ENCODE measurements around the gene APOBR.
"Not testable (repeated sequence)": the region's sequence is repeated elsewhere in the genome, so short reads cannot be mapped to it uniquely, and the experiment has no call there.

GRCh38 chr16:28527100-28527785 is 32.8 kb downstream of the APOBR start:
- TF ChIP-seq, protein P1, sequence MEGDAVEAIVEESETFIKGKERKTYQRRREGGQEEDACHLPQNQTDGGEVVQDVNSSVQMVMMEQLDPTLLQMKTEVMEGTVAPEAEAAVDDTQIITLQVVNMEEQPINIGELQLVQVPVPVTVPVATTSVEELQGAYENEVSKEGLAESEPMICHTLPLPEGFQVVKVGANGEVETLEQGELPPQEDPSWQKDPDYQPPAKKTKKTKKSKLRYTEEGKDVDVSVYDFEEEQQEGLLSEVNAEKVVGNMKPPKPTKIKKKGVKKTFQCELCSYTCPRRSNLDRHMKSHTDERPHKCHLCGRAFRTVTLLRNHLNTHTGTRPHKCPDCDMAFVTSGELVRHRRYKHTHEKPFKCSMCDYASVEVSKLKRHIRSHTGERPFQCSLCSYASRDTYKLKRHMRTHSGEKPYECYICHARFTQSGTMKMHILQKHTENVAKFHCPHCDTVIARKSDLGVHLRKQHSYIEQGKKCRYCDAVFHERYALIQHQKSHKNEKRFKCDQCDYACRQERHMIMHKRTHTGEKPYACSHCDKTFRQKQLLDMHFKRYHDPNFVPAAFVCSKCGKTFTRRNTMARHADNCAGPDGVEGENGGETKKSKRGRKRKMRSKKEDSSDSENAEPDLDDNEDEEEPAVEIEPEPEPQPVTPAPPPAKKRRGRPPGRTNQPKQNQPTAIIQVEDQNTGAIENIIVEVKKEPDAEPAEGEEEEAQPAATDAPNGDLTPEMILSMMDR (conservative IDR thresholded peaks at IDR 0.05; ENCODE audit: low read length): not testable (repeated sequence)
- TF ChIP-seq EZH2phosphoT487 (IDR thresholded peaks at IDR 0.05; ENCODE audit: borderline replicate concordance, low read depth, low read length): not testable (repeated sequence)

Data from OCI-LY7 (cell line).